Pancreas (tissue), 10 donors: ENCODE results near the gene SLC4A7. TPM values are rescaled to one million over a fixed set of nuclear protein-coding genes. Genes with fewer than 3 reads are reported as not detected.
A peak's percentile ranks its signal among the peaks of the same experiment; 100 is the strongest.
"Not testable (repeated sequence)": the region's sequence is repeated elsewhere in the genome, so short reads cannot be mapped to it uniquely, and the experiment has no call there.

Experiments
- ATAC-seq, 4 donors: fragments of 200-7000 bp; cut with Tn5 transposase; one replicate each; pipeline versions ENCODE4 v1.8.0 to v1.9.1; 2020; ENCODE audit warnings: mild to moderate bottlenecking in 4 of 4, moderate library complexity in 4 of 4
- DNase-seq, 6 donors: peaks; one replicate each; pipeline ENCODE4 v3.0.0-alpha.2; 2020
- FAIRE-seq: peaks from 2 replicates; lab custom pipeline; 2012; peaks lifted over from hg19 to GRCh38; lab: Jason Lieb, UNC
- H3K27ac ChIP-seq, 4 donors: fragments of 200-600 bp; sonication (generic); 1 replicate in 3 of 4; 2 replicates in 1 of 4; pipeline versions ENCODE4 v1.5.0 to v1.8.0; 2020
- H3K27me3 ChIP-seq, 4 donors: fragments of 200-600 bp; one replicate each; pipeline ENCODE4 v1.8.0; 2021
- H3K36me3 ChIP-seq, 3 donors: fragments of 200-600 bp; sonication (generic) in 1 of 3; one replicate each; pipeline versions ENCODE4 v1.5.0 to v1.8.0; 2020 to 2021
- H3K4me1 ChIP-seq, 3 donors: fragments of 200-600 bp; one replicate each; pipeline ENCODE4 v1.8.0; 2021
- H3K4me3 ChIP-seq, 4 donors: fragments of 200-600 bp; sonication (generic) in 2 of 4; one replicate each; pipeline versions ENCODE4 v1.5.0 to v1.8.0; 2020 to 2021
- H3K9me3 ChIP-seq, 4 donors: fragments of 200-600 bp; one replicate each; pipeline ENCODE4 v1.8.0; 2021
- WGBS, 2 donors: extraction: QIAGEN DNeasy Blood & Tissue Kit; methylation state at CpG; one replicate each; pipeline ENCODE4 v1.1.7; 2013; 5-methylcytosine and 5-hydroxymethylcytosine counted together
- intact Hi-C, 3 donors: fragments of 100-400 bp; cut with DNase I; formaldehyde crosslinking; loops; one replicate each; pipeline versions ENCODE4 v1.11.1 to v1.14.2; 2022
- polyA plus RNA-seq, 2 donors: library from polyadenylated mRNA; stranded (reverse); fragments of 200-250 nt; gene quantifications; one replicate each; pipeline ENCODE4 v1.2.3, GENCODE V29; 2013
- total RNA-seq, 6 donors: library from RNA; stranded (reverse); fragmentation: NEBNext Ultra II Directional in 4 of 6; extraction: Animal tissue kit (Norgen Biotek cat#: 25700) in 4 of 6; gene quantifications; one replicate each; pipeline versions ENCODE4 v1.2.1 to v1.2.4, GENCODE V29; 2021 to 2023
- TF ChIP-seq, protein P1 (sequence below), 4 donors: fragments of 200-600 bp; sonication (generic) in 3 of 4; IDR thresholded peaks; one replicate each; pipeline versions ENCODE4 v1.5.0 to v1.8.0; 2021; ENCODE audit warnings: antibody characterized with exemption in 4 of 4
- donor health status: healthy with polysubstance abuse.
- donor health status: DM: no; HTN: no; CAD: no; lungs with moderate emphysema.
- donor health status: DM: no; HTN: no; CAD: no.
- donor health status: control.
- donor health status: control.
- donor health status: Bipolar disorder and iron deficiency.
- donor health status: DM: yes; HTN: yes; CAD: no.
- donor health status: DM: no; HTN: no; CAD: no.
- donor health status: DM: no; HTN: no; CAD: no.
- donor health status: DM: yes; HTN: yes; CAD: no.

SLC4A7 gene
- total and polyA plus RNA-seq, 8 donors = 1.4 to 11.1 (median 3.7) TPM

GRCh38 chr3:27449530-27450150, 34.5 kb downstream of the SLC4A7 start:
- intact Hi-C loops = no loop called here
- Histone ChIP-seq H3K4me3 (no peak overlapping the region), H3K4me1 (peaks cover 0 to 7% (median 0%) of the 10 kb centered on the region in 3 donors), H3K36me3 (no peaks in the 10 kb centered on the region), H3K27me3 (no peaks in the 10 kb centered on the region), H3K9me3 (no peaks in the 10 kb centered on the region), H3K27ac (no peak overlapping the region)
- no peak for FAIRE-seq
- TF ChIP-seq, protein P1, sequence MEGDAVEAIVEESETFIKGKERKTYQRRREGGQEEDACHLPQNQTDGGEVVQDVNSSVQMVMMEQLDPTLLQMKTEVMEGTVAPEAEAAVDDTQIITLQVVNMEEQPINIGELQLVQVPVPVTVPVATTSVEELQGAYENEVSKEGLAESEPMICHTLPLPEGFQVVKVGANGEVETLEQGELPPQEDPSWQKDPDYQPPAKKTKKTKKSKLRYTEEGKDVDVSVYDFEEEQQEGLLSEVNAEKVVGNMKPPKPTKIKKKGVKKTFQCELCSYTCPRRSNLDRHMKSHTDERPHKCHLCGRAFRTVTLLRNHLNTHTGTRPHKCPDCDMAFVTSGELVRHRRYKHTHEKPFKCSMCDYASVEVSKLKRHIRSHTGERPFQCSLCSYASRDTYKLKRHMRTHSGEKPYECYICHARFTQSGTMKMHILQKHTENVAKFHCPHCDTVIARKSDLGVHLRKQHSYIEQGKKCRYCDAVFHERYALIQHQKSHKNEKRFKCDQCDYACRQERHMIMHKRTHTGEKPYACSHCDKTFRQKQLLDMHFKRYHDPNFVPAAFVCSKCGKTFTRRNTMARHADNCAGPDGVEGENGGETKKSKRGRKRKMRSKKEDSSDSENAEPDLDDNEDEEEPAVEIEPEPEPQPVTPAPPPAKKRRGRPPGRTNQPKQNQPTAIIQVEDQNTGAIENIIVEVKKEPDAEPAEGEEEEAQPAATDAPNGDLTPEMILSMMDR (IDR thresholded peaks at IDR 0.05) = no peak
- ATAC-seq = peak in 1 of 4 donors; percentile 37
- DNase-seq = no peak
- 29 to 31% methylated on average over 2 of the region's 2 CpGs for WGBS, 2 donors

GRCh38 chr3:27442995-27443394, 41.2 kb downstream of the SLC4A7 start:
- FAIRE-seq, H3K4me1 ChIP-seq, ATAC-seq, H3K27me3 ChIP-seq, H3K4me3 ChIP-seq, intact Hi-C loops, H3K36me3 ChIP-seq, H3K27ac ChIP-seq, H3K9me3 ChIP-seq, DNase-seq: not testable (repeated sequence)
- 94 to 98% methylated on average over 13 of the region's 13 CpGs for whole genome bisulfite sequencing, 2 donors

DNA sequence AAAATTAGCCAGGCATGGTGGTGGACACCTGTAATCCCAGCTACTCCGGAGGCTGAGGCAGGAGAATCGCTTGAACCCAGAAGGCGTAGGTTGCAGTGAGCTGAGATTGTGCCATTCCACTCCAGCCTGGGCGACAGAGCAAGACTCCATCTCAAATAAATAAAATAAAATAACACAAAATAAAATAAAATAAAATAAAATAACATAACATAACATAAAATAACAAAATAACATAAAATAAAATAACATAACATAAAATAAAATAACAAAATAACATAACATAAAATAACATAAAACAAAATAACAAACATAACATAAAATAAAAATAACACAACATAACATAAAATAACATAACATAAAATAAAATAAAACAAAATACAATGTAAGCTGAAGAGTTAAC, 45.8 kb downstream of the SLC4A7 start:
- ATAC-seq, H3K27ac ChIP-seq, DNase-seq, H3K4me3 ChIP-seq, H3K36me3 ChIP-seq, H3K9me3 ChIP-seq, intact Hi-C loops, H3K27me3 ChIP-seq, H3K4me1 ChIP-seq: not testable (repeated sequence)
- 97 to 99% methylated on average over 4 of the region's 4 CpGs for WGBS, 2 donors
- peak; percentile 98 for FAIRE-seq

GRCh38 chr3:27431116-27431515, 53.1 kb downstream of the SLC4A7 start:
- ATAC-seq (peak in 3 of 4 donors; percentile 64 to 84 (median 73)), FAIRE-seq (no peak), DNase-seq (no peak)
- no peaks in the 10 kb centered on the region for H3K36me3 ChIP-seq
- H3K4me1 ChIP-seq = no peaks in the 10 kb centered on the region
- intact Hi-C loops = no loop called here
- no peaks in the 10 kb centered on the region for H3K9me3 ChIP-seq
- WGBS, 2 donors = 55% methylated on average over 5 to 6 of the region's 6 CpGs
- H3K27ac ChIP-seq = no peak overlapping the region
- no peak overlapping the region for H3K4me3 ChIP-seq
- TF ChIP-seq, protein P1 (IDR thresholded peaks at IDR 0.05) = no peak
- no peaks in the 10 kb centered on the region for H3K27me3 ChIP-seq

GRCh38 chr3:27429909-27430308, 54.3 kb downstream of the SLC4A7 start:
- intact Hi-C loops = no loop called here
- Histone ChIP-seq H3K4me1 (no peaks in the 10 kb centered on the region), H3K36me3 (no peaks in the 10 kb centered on the region), H3K4me3 (no peak overlapping the region), H3K9me3 (no peaks in the 10 kb centered on the region), H3K27ac (no peak overlapping the region), H3K27me3 (no peaks in the 10 kb centered on the region)
- 96 to 100% methylated on average over 2 of the region's 2 CpGs for WGBS, 2 donors
- TF ChIP-seq, protein P1 (IDR thresholded peaks at IDR 0.05) = no peak
- DNase-seq = no peak
- no peak for FAIRE-seq
- no peak for ATAC-seq

DNA sequence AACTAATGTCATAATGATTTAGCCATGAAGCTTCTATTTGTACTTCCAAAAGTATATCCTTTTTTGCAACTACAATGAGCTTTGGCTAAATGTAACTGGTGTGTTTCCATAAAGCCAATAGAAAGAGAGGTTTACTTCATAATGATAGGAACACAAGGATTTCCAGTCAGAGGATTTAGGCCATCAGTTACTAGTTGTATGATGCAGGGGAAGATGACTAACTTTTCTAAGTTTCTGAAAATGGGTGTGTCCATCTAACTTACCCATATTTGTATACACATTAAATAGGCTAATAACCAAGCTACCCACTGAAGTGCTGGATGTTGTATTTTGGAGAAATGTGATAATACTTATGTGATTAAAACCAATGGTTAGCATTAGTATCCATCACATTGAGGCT, 55.7 kb downstream of the SLC4A7 start:
- intact Hi-C loops = no loop called here
- no peak overlapping the region for H3K27ac ChIP-seq
- H3K4me3 ChIP-seq = no peak overlapping the region
- FAIRE-seq (no peak), ATAC-seq (no peak), DNase-seq (no peak)
- TF ChIP-seq, protein P1 (IDR thresholded peaks at IDR 0.05) = no peak
- H3K36me3 ChIP-seq = no peaks in the 10 kb centered on the region
- no peaks in the 10 kb centered on the region for H3K9me3 ChIP-seq
- H3K27me3 ChIP-seq = no peaks in the 10 kb centered on the region
- no peaks in the 10 kb centered on the region for H3K4me1 ChIP-seq
